Activated naive CD4-positive, alpha-beta T cell treated with anti-CD3 and anti-CD28 coated beads, Interleukin-2, amount 50 U/mL, for 72 hours (primary cell): ENCODE measurements around the gene HSF4. TPM values are rescaled to one million over a fixed set of nuclear protein-coding genes. Genes with fewer than 3 reads are reported as not detected.

Experiments
- ATAC-seq, 2 donors: fragments of 150-1000 bp; cut with Tn5 transposase; 2 replicates each; pipeline ENCODE4 v1.10.0; 2021; ENCODE audit warnings: mild to moderate bottlenecking in 2 of 2, moderate library complexity in 2 of 2
- DNase-seq, 2 donors: peaks; one replicate each; pipeline ENCODE4 v3.0.0; 2021 to 2022; ENCODE audit warnings: low spot score in 2 of 2
- H3K27ac Mint-ChIP-seq, 2 donors: one replicate each; pipeline ENCODE4 v1.8.0; 2022; ENCODE audit warnings: mild to moderate bottlenecking in 2 of 2, mixed read lengths in 2 of 2
- H3K36me3 Mint-ChIP-seq, 2 donors: one replicate each; pipeline ENCODE4 v1.8.0; 2022; ENCODE audit warnings: mixed read lengths in 2 of 2
- H3K9me3 Mint-ChIP-seq, 2 donors: one replicate each; pipeline ENCODE4 v1.8.0; 2022; ENCODE audit warnings: mixed read lengths in 2 of 2
- total RNA-seq, 2 donors: library from RNA; stranded (reverse); gene quantifications; one replicate each; pipeline ENCODE4 v1.2.3, GENCODE V29; 2022

Gene HSF4
- total RNA-seq, 2 donors from 2014 or later = 26.0 to 58.8 TPM

DNA sequence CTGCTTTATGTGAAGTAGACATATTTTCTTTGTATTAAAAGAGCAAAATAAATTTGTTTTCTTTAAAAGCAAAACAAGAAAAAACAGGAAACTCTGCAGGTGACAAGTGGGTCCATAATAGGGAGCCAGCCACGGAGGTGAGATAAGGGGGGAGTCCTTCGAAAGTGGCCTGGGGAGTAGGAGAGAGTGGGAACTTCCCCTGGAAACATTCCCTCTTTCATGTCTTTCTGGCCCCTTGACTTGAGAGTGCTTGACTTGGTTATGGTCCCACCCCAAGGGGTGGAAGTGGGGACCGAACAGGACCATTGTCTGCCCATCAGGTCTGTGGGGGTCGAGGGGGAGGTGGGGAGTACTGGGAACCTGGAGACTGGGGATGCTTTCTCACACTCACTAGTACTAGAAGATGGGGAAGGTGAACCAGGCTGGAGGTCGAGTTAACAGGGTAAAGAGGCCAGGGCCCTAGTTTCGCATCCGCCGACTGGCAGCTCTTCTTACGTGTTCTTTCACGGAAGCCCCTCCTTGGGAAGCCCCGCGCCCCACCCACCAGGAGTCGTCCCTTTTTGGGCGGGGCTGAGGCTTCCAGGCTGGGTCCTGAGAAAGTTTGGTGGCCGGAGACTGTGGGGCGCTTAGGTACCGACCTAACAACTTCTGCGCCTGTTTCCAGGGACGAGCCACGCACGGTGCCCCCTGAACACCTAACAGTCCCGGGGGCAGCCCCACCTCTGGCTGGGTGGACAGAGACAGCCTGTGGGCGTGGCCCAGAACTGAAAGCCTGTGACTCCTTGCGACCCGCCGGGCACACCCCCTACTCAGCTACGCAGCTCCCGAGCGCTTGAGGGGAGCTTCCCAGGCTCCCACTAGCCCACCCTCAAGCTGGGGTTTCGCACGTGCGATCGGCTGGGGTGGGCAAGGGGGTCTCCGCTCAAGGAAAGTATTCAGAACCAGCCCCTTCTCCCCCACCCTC lies 5.6 kb upstream of the HSF4 start:
- Mint-ChIP-seq H3K9me3 (no peaks in the 10 kb centered on the region), H3K36me3 (peaks cover 5 to 37% of the 10 kb centered on the region in 2 donors), H3K27ac (peak overlapping the region; percentile 90 to 93)
- peak; percentile 88 for DNase-seq
- peak; percentile 57 to 61 for ATAC-seq

GRCh38 chr16:67161595-67162058 lies 2.9 kb upstream of the HSF4 start:
- peaks cover 9 to 31% of the 10 kb centered on the region in 2 donors for H3K36me3 Mint-ChIP-seq
- no peak for ATAC-seq
- no peak overlapping the region for H3K27ac Mint-ChIP-seq
- no peaks in the 10 kb centered on the region for H3K9me3 Mint-ChIP-seq
- no peak for DNase-seq

GRCh38 chr16:67162506-67163163 lies 1.9 kb upstream of the HSF4 start:
- Mint-ChIP-seq H3K27ac (no peak overlapping the region), H3K9me3 (no peaks in the 10 kb centered on the region), H3K36me3 (peaks cover 9 to 30% of the 10 kb centered on the region in 2 donors)
- ATAC-seq (no peak), DNase-seq (no peak)

DNA sequence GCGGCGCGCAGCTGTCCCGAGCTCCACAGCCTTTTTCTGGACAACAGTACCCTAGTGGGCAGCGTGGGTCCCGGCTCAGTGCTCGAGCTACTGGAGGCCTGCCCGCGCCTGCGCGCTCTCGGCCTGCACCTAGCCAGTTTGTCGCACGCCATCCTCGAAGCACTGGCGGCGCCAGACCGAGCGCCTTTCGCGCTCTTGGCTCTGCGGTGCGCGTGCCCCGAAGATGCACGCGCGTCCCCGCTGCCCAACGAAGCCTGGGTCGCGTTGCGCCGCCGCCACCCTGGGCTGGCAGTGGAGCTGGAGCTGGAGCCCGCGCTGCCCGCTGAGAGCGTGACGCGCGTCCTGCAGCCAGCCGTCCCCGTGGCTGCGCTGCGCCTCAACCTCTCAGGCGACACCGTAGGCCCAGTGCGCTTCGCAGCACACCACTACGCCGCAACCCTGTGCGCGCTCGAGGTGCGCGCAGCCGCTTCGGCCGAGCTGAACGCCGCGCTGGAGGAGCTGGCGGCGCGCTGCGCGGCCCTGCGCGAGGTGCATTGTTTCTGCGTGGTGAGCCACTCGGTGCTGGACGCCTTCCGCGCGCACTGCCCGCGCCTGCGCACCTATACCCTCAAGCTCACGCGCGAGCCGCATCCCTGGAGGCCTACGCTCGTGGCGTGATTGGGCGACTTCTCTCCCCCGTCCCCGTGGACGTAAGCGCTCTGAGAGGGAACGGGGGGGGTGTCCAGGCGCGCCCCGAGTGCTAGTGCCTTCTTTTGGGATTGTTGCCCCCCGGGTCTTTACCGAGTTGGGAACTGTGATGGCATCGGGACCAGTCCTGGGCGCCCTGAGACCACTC lies 1.2 kb upstream of the HSF4 start:
- ATAC-seq = peak in 1 of 2 donors; percentile 25
- peaks cover 9 to 23% of the 10 kb centered on the region in 2 donors for H3K36me3 Mint-ChIP-seq

GRCh38 chr16:67163999-67164558 lies 466 bp upstream of the HSF4 start:
- Mint-ChIP-seq H3K9me3 (no peaks in the 10 kb centered on the region), H3K36me3 (peaks cover 9 to 18% of the 10 kb centered on the region in 2 donors), H3K27ac (no peak overlapping the region)
- ATAC-seq (no peak), DNase-seq (no peak)

More for the DNA sequence above, 1.2 kb upstream of the HSF4 start:
- Mint-ChIP-seq H3K9me3 (no peaks in the 10 kb centered on the region), H3K27ac (no peak overlapping the region)
- DNase-seq = peak in 1 of 2 donors; percentile 64

- Mint-ChIP-seq H3K27ac (no peak overlapping the region), H3K36me3 (peaks cover 9 to 23% of the 10 kb centered on the region in 2 donors), H3K9me3 (no peaks in the 10 kb centered on the region)
- ATAC-seq (no peak), DNase-seq (no peak)
Observed at GRCh38 chr16:67165121-67166078, 855 bp downstream of the HSF4 start.

- peaks cover 5 to 24% of the 10 kb centered on the region in 2 donors for H3K36me3 Mint-ChIP-seq
- DNase-seq = no peak
- no peak overlapping the region for H3K27ac Mint-ChIP-seq
Observed at GRCh38 chr16:67166110-67166547, 1.6 kb downstream of the HSF4 start.

DNA sequence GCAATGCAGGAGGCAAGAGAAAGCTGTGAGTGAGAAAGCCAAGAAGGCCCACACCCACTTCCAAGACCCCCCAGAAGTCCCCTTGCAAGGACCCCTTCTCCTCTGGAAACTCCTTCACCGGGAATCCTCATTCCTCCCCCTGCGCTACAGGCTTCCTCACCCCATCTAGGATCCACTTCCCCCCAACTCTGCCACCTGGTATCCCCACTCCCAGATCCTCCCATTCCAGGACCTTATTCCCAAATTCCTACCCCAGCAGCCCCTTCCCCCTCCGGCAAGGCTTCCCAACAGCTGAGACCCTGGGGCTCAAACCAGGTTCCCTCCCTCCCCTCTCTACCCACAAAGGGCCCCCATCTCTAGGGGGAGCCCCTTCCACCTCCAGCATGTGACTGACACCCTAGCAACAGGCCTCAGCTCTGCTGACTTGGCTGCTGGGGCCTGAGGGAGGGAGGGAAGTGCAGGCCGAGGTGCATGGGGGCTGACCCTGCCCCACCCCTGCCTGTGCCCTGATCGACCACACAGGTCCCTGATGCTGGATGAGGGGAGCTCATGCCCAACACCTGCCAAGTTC lies 2.1 kb downstream of the HSF4 start:
- DNase-seq (no peak), ATAC-seq (no peak)
- Mint-ChIP-seq H3K36me3 (peaks cover 4 to 25% of the 10 kb centered on the region in 2 donors), H3K27ac (peak overlapping the region in 1 of 2 donors; percentile 68), H3K9me3 (no peaks in the 10 kb centered on the region)

More at GRCh38 chr16:67166110-67166547, 1.6 kb downstream of the HSF4 start:
- no peaks in the 10 kb centered on the region for H3K9me3 Mint-ChIP-seq
- no peak for ATAC-seq

GRCh38 chr16:67167588-67167987 lies 3.0 kb downstream of the HSF4 start:
- peaks cover 4 to 19% of the 10 kb centered on the region in 2 donors for H3K36me3 Mint-ChIP-seq
- H3K27ac Mint-ChIP-seq = no peak overlapping the region
- no peaks in the 10 kb centered on the region for H3K9me3 Mint-ChIP-seq
- DNase-seq = no peak
- no peak for ATAC-seq

GRCh38 chr16:67169011-67169451 lies 4.5 kb downstream of the HSF4 start:
- H3K36me3 Mint-ChIP-seq = peaks cover 4 to 23% of the 10 kb centered on the region in 2 donors
- no peak overlapping the region for H3K27ac Mint-ChIP-seq
- H3K9me3 Mint-ChIP-seq = no peaks in the 10 kb centered on the region
- no peak for DNase-seq
- ATAC-seq = no peak

GRCh38 chr16:67169642-67170167 lies 5.2 kb downstream of the HSF4 start:
- Mint-ChIP-seq H3K27ac (no peak overlapping the region), H3K36me3 (peaks cover 4 to 23% of the 10 kb centered on the region in 2 donors), H3K9me3 (no peaks in the 10 kb centered on the region)
- ATAC-seq (peak in 1 of 2 donors; percentile 3), DNase-seq (peak in 1 of 2 donors; percentile 57)

GRCh38 chr16:67170168-67170948 lies 5.8 kb downstream of the HSF4 start, which contains the start of gene NOL3:
TSS of gene NOL3 (plus strand) at chr16:67170538.
- no peak within 1 kb of the TSS for H3K27ac Mint-ChIP-seq
- ATAC-seq (peak; percentile 44 to 70), DNase-seq (peak in 1 of 2 donors; percentile 68)
- no peaks in the 10 kb centered on the region for H3K9me3 Mint-ChIP-seq
- H3K36me3 Mint-ChIP-seq = peaks cover under 1 to 26% of the 10 kb centered on the region in 2 donors

DNA sequence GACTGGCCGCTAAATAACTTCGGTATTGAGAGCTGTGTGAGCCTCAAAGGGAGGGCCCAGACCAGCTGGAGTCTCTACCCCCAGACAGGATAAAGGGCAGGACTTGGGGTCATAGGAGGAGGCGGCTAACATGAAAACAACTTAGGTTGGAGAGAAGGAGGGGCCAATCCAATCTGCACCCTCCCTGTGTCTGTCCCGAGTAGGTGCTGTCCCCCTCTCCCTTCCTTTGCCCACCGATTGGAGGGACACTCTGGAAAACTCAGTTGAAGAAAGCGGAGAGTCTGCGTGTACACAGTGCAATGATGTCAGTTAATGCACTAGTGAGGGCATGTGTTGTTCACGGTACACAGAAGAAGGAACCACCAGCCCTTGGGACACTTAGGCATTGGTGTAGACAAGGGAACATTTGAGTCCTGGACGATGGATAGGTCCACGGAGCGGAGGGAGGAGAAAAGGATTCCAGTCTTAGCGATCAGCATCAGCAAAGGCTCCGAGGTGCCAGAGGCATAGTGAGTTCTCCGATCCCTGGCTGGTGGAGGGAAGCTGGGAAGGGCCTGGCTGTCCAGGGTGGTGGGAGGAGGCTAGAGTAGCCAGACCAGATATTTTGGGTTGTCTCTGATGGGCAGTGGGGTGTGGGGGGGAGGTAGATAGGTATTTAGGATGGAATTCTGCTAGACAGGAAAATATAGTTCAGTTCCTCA lies 6.6 kb downstream of the HSF4 start:
- ATAC-seq (peak in 1 of 2 donors; percentile 22), DNase-seq (no peak)
- Mint-ChIP-seq H3K9me3 (no peaks in the 10 kb centered on the region), H3K36me3 (peaks cover 0 to 33% of the 10 kb centered on the region in 2 donors), H3K27ac (no peak overlapping the region)
